Measurements from ENCODE around the gene EHBP1.

The EHBP1 gene

GRCh38 chr2:62884514-62884913 is 179.0 kb downstream of the EHBP1 start:
- Histone ChIP-seq H3K9ac (ENCODE audit: low read length) (no peak overlapping the region), H3K27me3 (ENCODE audit: control insufficient read depth, insufficient read depth, low read length) (no peaks in the 10 kb centered on the region), H3K4me3 (ENCODE audit: low read depth, low read length) (no peak overlapping the region)

DNA sequence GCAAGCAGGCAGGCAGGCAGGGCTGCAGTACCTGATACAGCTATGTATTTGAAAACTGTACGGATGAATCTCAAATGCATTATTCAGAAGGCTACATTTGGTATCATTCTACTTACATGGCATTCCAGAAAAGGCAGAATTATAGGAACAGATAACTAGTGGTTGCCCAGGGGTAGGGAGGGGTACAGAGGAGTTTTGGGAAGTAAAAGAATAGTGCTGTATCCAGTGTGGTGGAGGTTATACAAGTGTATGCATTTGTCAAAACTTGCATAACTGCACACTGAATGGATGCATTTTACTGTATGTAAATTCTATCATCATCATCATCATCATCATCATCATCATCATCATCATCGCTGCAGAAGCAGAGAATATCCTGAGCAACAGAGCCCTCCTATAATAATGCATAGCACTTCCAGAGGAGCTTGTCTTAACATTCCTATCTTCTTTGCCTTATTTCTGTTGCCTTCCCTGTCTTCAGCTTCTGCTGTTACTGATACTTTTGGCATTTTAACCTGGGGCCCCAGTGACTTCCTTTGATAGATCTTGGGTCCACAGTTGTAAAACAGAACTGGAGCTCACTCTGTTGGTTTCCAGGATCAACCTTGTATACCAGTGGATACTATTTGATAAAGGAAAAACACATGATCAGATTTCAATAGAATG is 189.6 kb downstream of the EHBP1 start:
- Histone ChIP-seq H3K27me3 (ENCODE audit: control insufficient read depth, insufficient read depth, low read length) (no peaks in the 10 kb centered on the region), H3K36me3 (ENCODE audit: control insufficient read depth, insufficient read depth, low read length) (no peaks in the 10 kb centered on the region)

More at GRCh38 chr2:62884514-62884913, 179.0 kb downstream of the EHBP1 start:
- Histone ChIP-seq H3K27ac (ENCODE audit: low read depth, low read length) (no peak overlapping the region), H3K36me3 (ENCODE audit: control insufficient read depth, insufficient read depth, low read length) (no peaks in the 10 kb centered on the region), H3K4me1 (ENCODE audit: control insufficient read depth, insufficient read depth, low read length) (peaks cover 7% of the 10 kb centered on the region; the same call in 1 of the 2 replicates), H3K9me3 (ENCODE audit: control insufficient read depth, insufficient read depth, low read depth, low read length) (0 out of 2 replicates have a peak, but pooled peaks cover 3% of the 10 kb centered on the region)

DNA sequence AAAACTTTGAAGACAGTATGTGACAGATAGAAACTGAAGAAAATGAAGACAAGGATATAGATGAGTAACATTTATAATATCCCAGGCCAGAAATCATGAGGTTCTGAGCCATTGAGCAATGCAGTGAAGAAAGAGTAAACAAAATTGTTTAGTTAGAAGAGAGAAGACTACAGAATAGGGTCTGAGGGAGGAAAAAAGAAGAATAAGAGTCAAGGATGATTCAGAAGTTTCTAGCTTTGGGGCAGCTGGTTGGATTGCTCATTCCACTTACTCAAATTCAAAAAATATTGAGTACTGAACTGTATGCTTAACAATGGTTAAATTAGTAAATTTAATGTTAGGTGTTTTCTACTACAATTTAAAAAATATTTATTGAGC is 190.1 kb downstream of the EHBP1 start:
- Histone ChIP-seq H3K27me3 (ENCODE audit: control insufficient read depth, insufficient read depth, low read length) (no peaks in the 10 kb centered on the region), H3K9me3 (ENCODE audit: control insufficient read depth, insufficient read depth, low read depth, low read length) (no peaks in the 10 kb centered on the region), H3K9ac (ENCODE audit: low read length) (no peak overlapping the region), H3K4me1 (ENCODE audit: control insufficient read depth, insufficient read depth, low read length) (no peaks in the 10 kb centered on the region), H3K27ac (ENCODE audit: low read depth, low read length) (no peak overlapping the region), H3K4me3 (ENCODE audit: low read depth, low read length) (no peak overlapping the region), H3K36me3 (ENCODE audit: control insufficient read depth, insufficient read depth, low read length) (no peaks in the 10 kb centered on the region)

More for the DNA sequence above, 189.6 kb downstream of the EHBP1 start:
- Histone ChIP-seq H3K27ac (ENCODE audit: low read depth, low read length) (no peak overlapping the region), H3K9ac (ENCODE audit: low read length) (no peak overlapping the region), H3K4me1 (ENCODE audit: control insufficient read depth, insufficient read depth, low read length) (no peaks in the 10 kb centered on the region), H3K4me3 (ENCODE audit: low read depth, low read length) (no peak overlapping the region), H3K9me3 (ENCODE audit: control insufficient read depth, insufficient read depth, low read depth, low read length) (no peaks in the 10 kb centered on the region)

DNA sequence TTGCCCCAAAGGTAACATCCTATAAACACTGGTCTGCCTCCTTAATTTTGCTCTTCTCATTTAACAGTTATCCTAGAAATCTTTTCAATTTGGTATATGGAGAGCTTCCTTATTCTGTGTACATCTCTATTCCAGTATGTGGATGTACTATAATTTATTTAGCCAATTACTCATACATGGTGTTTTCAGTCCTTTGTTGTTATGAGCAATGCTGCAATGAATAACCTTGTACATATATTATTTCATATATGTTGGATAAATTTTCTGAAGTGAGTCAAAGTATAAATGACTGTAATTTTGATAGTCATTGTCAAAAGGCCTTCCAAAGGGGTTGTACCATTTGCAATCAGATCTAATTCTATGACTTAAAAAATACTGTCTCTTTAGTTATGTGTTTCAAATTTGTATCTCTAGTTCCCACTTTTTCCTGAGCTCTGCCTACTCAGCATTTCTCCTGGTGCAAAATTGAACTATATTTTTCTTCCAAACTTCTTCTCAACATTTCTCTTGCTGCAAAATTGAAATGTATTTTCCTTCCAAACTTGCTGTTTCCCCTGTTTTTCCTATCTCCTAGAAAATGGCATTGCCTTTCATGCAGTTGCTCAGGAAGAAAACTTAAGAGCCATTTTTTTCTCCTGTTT is 191.8 kb downstream of the EHBP1 start:
- Histone ChIP-seq H3K36me3 (ENCODE audit: control insufficient read depth, insufficient read depth, low read length) (no peaks in the 10 kb centered on the region), H3K4me3 (ENCODE audit: low read depth, low read length) (no peak overlapping the region), H3K4me1 (ENCODE audit: control insufficient read depth, insufficient read depth, low read length) (no peaks in the 10 kb centered on the region), H3K9ac (ENCODE audit: low read length) (no peak overlapping the region), H3K9me3 (ENCODE audit: control insufficient read depth, insufficient read depth, low read depth, low read length) (no peaks in the 10 kb centered on the region), H3K27ac (ENCODE audit: low read depth, low read length) (no peak overlapping the region), H3K27me3 (ENCODE audit: control insufficient read depth, insufficient read depth, low read length) (no peaks in the 10 kb centered on the region)

- H3K27me3 ChIP-seq (ENCODE audit: control insufficient read depth, insufficient read depth, low read length): no peaks in the 10 kb centered on the region
- H3K27ac ChIP-seq (ENCODE audit: low read depth, low read length): no peak overlapping the region
- H3K4me3 ChIP-seq (ENCODE audit: low read depth, low read length): no peak overlapping the region
- H3K4me1 ChIP-seq (ENCODE audit: control insufficient read depth, insufficient read depth, low read length): no peaks in the 10 kb centered on the region
- H3K9ac ChIP-seq (ENCODE audit: low read length): no peak overlapping the region
- no peaks in the 10 kb centered on the region for H3K9me3 ChIP-seq (ENCODE audit: control insufficient read depth, insufficient read depth, low read depth, low read length)
- no peaks in the 10 kb centered on the region for H3K36me3 ChIP-seq (ENCODE audit: control insufficient read depth, insufficient read depth, low read length)
These were observed 198.8 kb downstream of the EHBP1 start for GRCh38 chr2:62904344-62904743.

DNA sequence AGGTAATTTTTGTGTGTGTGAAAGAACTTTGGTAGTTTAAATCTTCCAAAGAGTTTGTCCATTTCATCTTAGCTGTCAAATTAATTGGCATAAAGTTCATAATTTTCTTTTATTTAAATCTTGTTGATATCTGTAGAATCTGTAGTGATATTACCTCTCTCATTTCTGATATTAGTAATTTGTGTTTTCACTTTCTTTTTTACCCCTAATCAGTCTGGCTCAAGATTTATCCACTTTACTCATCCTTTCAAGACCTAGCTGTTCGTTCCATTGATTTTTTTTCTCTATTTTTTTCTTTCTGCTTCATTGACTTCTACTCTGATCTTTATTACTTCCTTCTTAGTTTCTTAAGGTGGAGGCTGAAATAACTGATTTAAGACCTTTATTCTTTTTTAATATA is 202.6 kb downstream of the EHBP1 start:
- no peaks in the 10 kb centered on the region for H3K27me3 ChIP-seq (ENCODE audit: control insufficient read depth, insufficient read depth, low read length)
- H3K9me3 ChIP-seq (ENCODE audit: control insufficient read depth, insufficient read depth, low read depth, low read length): no peaks in the 10 kb centered on the region
- H3K36me3 ChIP-seq (ENCODE audit: control insufficient read depth, insufficient read depth, low read length): no peaks in the 10 kb centered on the region
- H3K9ac ChIP-seq (ENCODE audit: low read length): no peak overlapping the region
- no peak overlapping the region for H3K27ac ChIP-seq (ENCODE audit: low read depth, low read length)
- H3K4me3 ChIP-seq (ENCODE audit: low read depth, low read length): no peak overlapping the region
- no peaks in the 10 kb centered on the region for H3K4me1 ChIP-seq (ENCODE audit: control insufficient read depth, insufficient read depth, low read length)

GRCh38 chr2:62913311-62913710 is 207.8 kb downstream of the EHBP1 start:
- Histone ChIP-seq H3K27ac (ENCODE audit: low read depth, low read length) (no peak overlapping the region), H3K4me1 (ENCODE audit: control insufficient read depth, insufficient read depth, low read length) (no peaks in the 10 kb centered on the region), H3K36me3 (ENCODE audit: control insufficient read depth, insufficient read depth, low read length) (no peaks in the 10 kb centered on the region), H3K9me3 (ENCODE audit: control insufficient read depth, insufficient read depth, low read depth, low read length) (no peaks in the 10 kb centered on the region), H3K27me3 (ENCODE audit: control insufficient read depth, insufficient read depth, low read length) (no peaks in the 10 kb centered on the region), H3K4me3 (ENCODE audit: low read depth, low read length) (no peak overlapping the region), H3K9ac (ENCODE audit: low read length) (no peak overlapping the region)

GRCh38 chr2:62919041-62919440 is 213.5 kb downstream of the EHBP1 start:
- H3K9ac ChIP-seq (ENCODE audit: low read length): no peak overlapping the region
- H3K9me3 ChIP-seq (ENCODE audit: control insufficient read depth, insufficient read depth, low read depth, low read length): peaks cover 7% of the 10 kb centered on the region
- H3K4me1 ChIP-seq (ENCODE audit: control insufficient read depth, insufficient read depth, low read length): no peaks in the 10 kb centered on the region
- no peaks in the 10 kb centered on the region for H3K27me3 ChIP-seq (ENCODE audit: control insufficient read depth, insufficient read depth, low read length)
- no peak overlapping the region for H3K27ac ChIP-seq (ENCODE audit: low read depth, low read length)
- H3K4me3 ChIP-seq (ENCODE audit: low read depth, low read length): no peak overlapping the region
- peaks cover 8% of the 10 kb centered on the region; the same call in 1 of the 2 replicates for H3K36me3 ChIP-seq (ENCODE audit: control insufficient read depth, insufficient read depth, low read length)

DNA sequence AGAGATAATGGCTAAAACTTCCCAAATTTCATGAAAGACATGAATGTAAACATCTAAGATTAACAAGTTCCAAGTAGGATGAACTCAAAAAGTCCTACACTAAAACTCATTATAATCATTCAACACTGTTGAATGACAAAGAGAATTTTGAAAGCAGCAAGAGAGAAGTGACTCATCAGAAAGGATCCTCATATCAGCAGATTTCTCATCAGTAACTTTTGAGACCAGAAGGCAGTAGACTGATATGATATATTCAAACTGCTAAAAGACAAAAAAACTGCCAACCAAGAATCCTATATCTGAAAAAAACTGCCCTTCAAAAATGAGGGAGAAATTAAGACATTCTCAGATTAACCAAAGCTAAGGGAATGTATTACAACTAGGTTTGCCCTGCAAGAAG is 214.6 kb downstream of the EHBP1 start:
- Histone ChIP-seq H3K27ac (ENCODE audit: low read depth, low read length) (no peak overlapping the region), H3K36me3 (ENCODE audit: control insufficient read depth, insufficient read depth, low read length) (peaks cover 8% of the 10 kb centered on the region; the same call in 1 of the 2 replicates), H3K9ac (ENCODE audit: low read length) (no peak overlapping the region), H3K4me1 (ENCODE audit: control insufficient read depth, insufficient read depth, low read length) (no peaks in the 10 kb centered on the region), H3K9me3 (ENCODE audit: control insufficient read depth, insufficient read depth, low read depth, low read length) (peaks cover 7% of the 10 kb centered on the region), H3K27me3 (ENCODE audit: control insufficient read depth, insufficient read depth, low read length) (no peaks in the 10 kb centered on the region), H3K4me3 (ENCODE audit: low read depth, low read length) (no peak overlapping the region)

DNA sequence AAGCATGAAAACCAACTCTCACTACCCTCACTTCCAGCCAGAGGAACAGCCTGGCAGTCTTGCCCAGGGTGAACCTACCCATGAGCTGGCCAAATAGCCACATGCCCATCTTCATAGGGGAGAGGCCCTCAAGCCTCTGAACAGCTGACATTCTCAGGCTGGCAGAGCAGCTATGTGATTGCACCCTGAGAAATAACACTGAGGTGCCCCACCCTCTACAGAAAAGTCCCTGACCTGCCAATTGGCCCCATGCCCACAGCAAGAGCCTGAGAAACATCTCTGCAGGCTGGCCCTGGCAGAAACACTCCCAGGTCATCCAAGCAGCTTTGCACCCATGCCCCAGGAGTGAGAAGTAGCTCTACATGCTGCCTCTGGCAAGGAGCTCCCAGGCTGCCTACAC is 217.7 kb downstream of the EHBP1 start:
- peaks cover 7% of the 10 kb centered on the region for H3K9me3 ChIP-seq (ENCODE audit: control insufficient read depth, insufficient read depth, low read depth, low read length)
- no peak overlapping the region for H3K9ac ChIP-seq (ENCODE audit: low read length)
- no peak overlapping the region for H3K4me3 ChIP-seq (ENCODE audit: low read depth, low read length)
- no peaks in the 10 kb centered on the region for H3K27me3 ChIP-seq (ENCODE audit: control insufficient read depth, insufficient read depth, low read length)
- H3K4me1 ChIP-seq (ENCODE audit: control insufficient read depth, insufficient read depth, low read length): no peaks in the 10 kb centered on the region
- H3K27ac ChIP-seq (ENCODE audit: low read depth, low read length): no peak overlapping the region
- peaks cover 8% of the 10 kb centered on the region; the same call in 1 of the 2 replicates for H3K36me3 ChIP-seq (ENCODE audit: control insufficient read depth, insufficient read depth, low read length)

DNA sequence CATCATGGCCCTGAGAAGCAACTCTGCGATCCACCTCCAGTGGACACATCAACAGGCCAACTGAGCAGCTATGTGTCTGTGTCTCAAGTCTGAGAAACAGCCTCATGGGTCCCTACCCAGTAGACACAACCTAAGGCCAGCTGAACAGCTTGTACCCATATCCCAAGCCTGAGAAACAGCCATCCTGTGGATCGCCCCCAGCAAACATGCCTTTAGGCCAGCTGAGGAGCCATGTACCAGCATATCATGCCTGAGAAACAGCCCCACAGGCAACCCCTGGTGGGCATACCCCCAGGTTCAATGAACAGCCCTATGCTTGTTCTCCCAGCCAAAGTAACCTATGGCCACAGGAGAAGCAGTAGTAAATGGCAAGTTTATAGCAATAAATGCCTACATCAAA is 218.4 kb downstream of the EHBP1 start:
- Histone ChIP-seq H3K9me3 (ENCODE audit: control insufficient read depth, insufficient read depth, low read depth, low read length) (peaks cover 7% of the 10 kb centered on the region), H3K27ac (ENCODE audit: low read depth, low read length) (no peak overlapping the region), H3K4me3 (ENCODE audit: low read depth, low read length) (no peak overlapping the region), H3K9ac (ENCODE audit: low read length) (no peak overlapping the region), H3K27me3 (ENCODE audit: control insufficient read depth, insufficient read depth, low read length) (no peaks in the 10 kb centered on the region), H3K36me3 (ENCODE audit: control insufficient read depth, insufficient read depth, low read length) (peaks cover 8% of the 10 kb centered on the region; the same call in 1 of the 2 replicates), H3K4me1 (ENCODE audit: control insufficient read depth, insufficient read depth, low read length) (no peaks in the 10 kb centered on the region)
